Astrocyte (in vitro differentiated cells and primary cell): ENCODE results near the gene ATP2B3. TPM values are rescaled to one million over a fixed set of nuclear protein-coding genes. Genes with fewer than 3 reads are reported as not detected.

Experiments
- DNase-seq: peaks from one replicate; pipeline ENCODE4 v3.0.0-alpha.2; 2010; ENCODE audit warnings: low read depth
- FAIRE-seq: peaks from 2 replicates; lab custom pipeline; 2011; peaks lifted over from hg19 to GRCh38; lab: Jason Lieb, UNC
- H2AFZ ChIP-seq: 2 replicates; pipeline ENCODE4 v1.6.0; 2012; ENCODE audit warnings: low read depth, low read length, inconsistent platforms
- H3K27ac ChIP-seq: 2 replicates; pipeline ENCODE4 v1.5.1; 2011; ENCODE audit warnings: low read depth, low read length, inconsistent platforms
- H3K27me3 ChIP-seq: 2 replicates; pipeline ENCODE4 v1.6.0; 2011; ENCODE audit warnings: low read length, inconsistent platforms; ENCODE audit not compliant: insufficient read depth
- H3K36me3 ChIP-seq: 2 replicates; pipeline ENCODE4 v1.5.1; 2011; ENCODE audit warnings: low read length, inconsistent platforms; ENCODE audit not compliant: insufficient read depth
- H3K4me1 ChIP-seq: 2 replicates; pipeline ENCODE4 v1.5.1; 2011; ENCODE audit warnings: low read length, inconsistent platforms; ENCODE audit not compliant: insufficient read depth
- H3K4me2 ChIP-seq: 2 replicates; pipeline ENCODE4 v1.6.0; 2012; ENCODE audit warnings: low read length, inconsistent platforms
- H3K4me3 ChIP-seq: 2 replicates; pipeline ENCODE4 v1.5.1; 2011; ENCODE audit warnings: low read depth, mild to moderate bottlenecking, low read length, inconsistent platforms; ENCODE audit not compliant: insufficient read depth
- H3K79me2 ChIP-seq: 2 replicates; pipeline ENCODE4 v1.6.0; 2012; ENCODE audit warnings: mild to moderate bottlenecking, low read length, inconsistent platforms; ENCODE audit not compliant: insufficient read depth
- H3K9ac ChIP-seq: 2 replicates; pipeline ENCODE4 v1.6.0; 2012; ENCODE audit warnings: mild to moderate bottlenecking, low read length, inconsistent platforms
- H3K9me3 ChIP-seq: 2 replicates; pipeline ENCODE4 v1.5.1; 2012; ENCODE audit warnings: low read depth, mild to moderate bottlenecking, low read length, inconsistent platforms; ENCODE audit not compliant: insufficient read depth
- H4K20me1 ChIP-seq: 2 replicates; pipeline ENCODE4 v1.6.0; 2012; ENCODE audit warnings: low read length, inconsistent platforms; ENCODE audit not compliant: insufficient read depth
- H3K27ac Mint-ChIP-seq: one replicate; pipeline ENCODE4 v1.8.0; 2021; ENCODE audit warnings: mild to moderate bottlenecking, mixed read lengths; ENCODE audit not compliant: unreplicated experiment
- H3K27me3 Mint-ChIP-seq: one replicate; pipeline ENCODE4 v1.8.0; 2021; ENCODE audit warnings: low read depth, mixed read lengths; ENCODE audit not compliant: unreplicated experiment
- H3K36me3 Mint-ChIP-seq: one replicate; pipeline ENCODE4 v1.8.0; 2021; ENCODE audit warnings: low read depth, mixed read lengths; ENCODE audit not compliant: unreplicated experiment
- H3K4me1 Mint-ChIP-seq: one replicate; pipeline ENCODE4 v1.8.0; 2021; ENCODE audit warnings: low read depth, mixed read lengths; ENCODE audit not compliant: unreplicated experiment
- H3K4me3 Mint-ChIP-seq: one replicate; pipeline ENCODE4 v1.8.0; 2021; ENCODE audit warnings: mild to moderate bottlenecking, moderate library complexity, mixed read lengths; ENCODE audit not compliant: unreplicated experiment
- H3K9me3 Mint-ChIP-seq: one replicate; pipeline ENCODE4 v1.8.0; 2021; ENCODE audit warnings: mild to moderate bottlenecking, mixed read lengths; ENCODE audit not compliant: unreplicated experiment
- EZH2 ChIP-seq: IDR thresholded peaks from 2 replicates; pipeline ENCODE4 v1.6.1; 2012; ENCODE audit warnings: mild to moderate bottlenecking, low read length, inconsistent platforms; ENCODE audit not compliant: insufficient read depth
- total RNA-seq: library from RNA; stranded (reverse); gene quantifications from 2 replicates; pipeline ENCODE4 v1.2.1, GENCODE V29; 2021
- TF ChIP-seq, protein P1 (sequence below): IDR thresholded peaks from 2 replicates; pipeline ENCODE4 v1.5.1; 2011; ENCODE audit warnings: low read depth, mild to moderate bottlenecking, inconsistent platforms, low read length, moderate library complexity; ENCODE audit not compliant: insufficient read depth

ATP2B3 gene
- total RNA-seq, 1 donor from 2014 or later: 0.52 TPM

DNA sequence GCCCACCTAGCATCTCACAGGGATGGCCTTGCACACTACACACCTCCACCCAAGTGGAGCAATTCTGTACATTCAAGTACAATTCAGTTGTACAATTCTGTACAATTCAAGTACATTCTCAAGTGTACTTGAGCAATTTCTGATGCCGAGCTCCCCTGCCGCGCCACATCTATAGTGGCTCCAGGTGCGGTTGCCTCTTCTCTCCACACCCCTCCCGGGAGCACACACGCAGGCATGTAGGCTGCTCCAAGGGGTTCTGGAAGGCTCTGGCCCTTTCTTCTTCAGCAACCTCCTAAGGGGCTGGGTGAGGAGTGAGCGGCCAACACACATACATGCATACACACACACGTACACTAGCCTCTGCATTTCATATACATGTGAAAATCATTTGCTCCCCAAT is 110.7 kb downstream of the ATP2B3 start:
- FAIRE-seq (no peak), DNase-seq (no peak)
- Histone ChIP-seq H3K27ac (no peak overlapping the region), H3K36me3 (no peaks in the 10 kb centered on the region), H3K27me3 (no peaks in the 10 kb centered on the region), H3K4me1 (no peaks in the 10 kb centered on the region), H3K9me3 (no peaks in the 10 kb centered on the region), H3K9ac (no peak overlapping the region), H3K4me2 (no peak overlapping the region), H3K79me2 (no peaks in the 10 kb centered on the region), H2AFZ (no peak overlapping the region), H4K20me1 (no peaks in the 10 kb centered on the region), H3K4me3 (no peak overlapping the region)
- no peak for TF ChIP-seq EZH2
- TF ChIP-seq, protein P1, sequence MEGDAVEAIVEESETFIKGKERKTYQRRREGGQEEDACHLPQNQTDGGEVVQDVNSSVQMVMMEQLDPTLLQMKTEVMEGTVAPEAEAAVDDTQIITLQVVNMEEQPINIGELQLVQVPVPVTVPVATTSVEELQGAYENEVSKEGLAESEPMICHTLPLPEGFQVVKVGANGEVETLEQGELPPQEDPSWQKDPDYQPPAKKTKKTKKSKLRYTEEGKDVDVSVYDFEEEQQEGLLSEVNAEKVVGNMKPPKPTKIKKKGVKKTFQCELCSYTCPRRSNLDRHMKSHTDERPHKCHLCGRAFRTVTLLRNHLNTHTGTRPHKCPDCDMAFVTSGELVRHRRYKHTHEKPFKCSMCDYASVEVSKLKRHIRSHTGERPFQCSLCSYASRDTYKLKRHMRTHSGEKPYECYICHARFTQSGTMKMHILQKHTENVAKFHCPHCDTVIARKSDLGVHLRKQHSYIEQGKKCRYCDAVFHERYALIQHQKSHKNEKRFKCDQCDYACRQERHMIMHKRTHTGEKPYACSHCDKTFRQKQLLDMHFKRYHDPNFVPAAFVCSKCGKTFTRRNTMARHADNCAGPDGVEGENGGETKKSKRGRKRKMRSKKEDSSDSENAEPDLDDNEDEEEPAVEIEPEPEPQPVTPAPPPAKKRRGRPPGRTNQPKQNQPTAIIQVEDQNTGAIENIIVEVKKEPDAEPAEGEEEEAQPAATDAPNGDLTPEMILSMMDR: no peak
- H3K9me3 Mint-ChIP-seq: peaks cover 6% of the 10 kb centered on the region
- no peak overlapping the region for H3K4me3 Mint-ChIP-seq
- H3K27ac Mint-ChIP-seq: no peak overlapping the region
- no peaks in the 10 kb centered on the region for H3K4me1 Mint-ChIP-seq
- H3K36me3 Mint-ChIP-seq: no peaks in the 10 kb centered on the region
- peaks cover 32% of the 10 kb centered on the region for H3K27me3 Mint-ChIP-seq

DNA sequence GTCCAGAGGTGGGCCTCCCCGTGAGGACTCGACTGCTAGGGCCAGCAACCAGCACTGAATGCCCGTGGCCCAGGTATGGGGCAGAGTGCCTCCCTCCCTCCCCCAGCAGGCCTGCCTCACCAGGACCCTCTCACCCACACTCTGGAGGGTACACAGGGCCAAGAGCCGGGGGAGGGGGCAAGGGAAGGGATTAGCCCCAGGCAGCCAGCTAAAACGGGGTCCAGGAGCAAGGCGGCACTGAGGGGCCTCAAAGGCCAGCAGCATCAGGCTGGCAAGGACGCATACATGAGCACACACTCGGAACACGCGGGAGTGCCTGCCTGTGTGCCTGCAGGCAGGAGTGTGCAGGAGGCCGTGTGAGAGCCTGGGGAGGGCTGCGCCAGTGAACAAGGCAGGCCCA is 111.2 kb downstream of the ATP2B3 start:
- Mint-ChIP-seq H3K36me3 (no peaks in the 10 kb centered on the region), H3K4me1 (no peaks in the 10 kb centered on the region), H3K4me3 (no peak overlapping the region), H3K27me3 (peaks cover 30% of the 10 kb centered on the region), H3K27ac (no peak overlapping the region), H3K9me3 (peaks cover 6% of the 10 kb centered on the region)
- H3K36me3 ChIP-seq: no peaks in the 10 kb centered on the region
- DNase-seq (no peak), FAIRE-seq (no peak)
- H3K9ac ChIP-seq: no peak overlapping the region
- no peaks in the 10 kb centered on the region for H3K4me1 ChIP-seq
- H3K27me3 ChIP-seq: no peaks in the 10 kb centered on the region
- H4K20me1 ChIP-seq: no peaks in the 10 kb centered on the region
- H3K4me3 ChIP-seq: no peak overlapping the region
- H3K9me3 ChIP-seq: no peaks in the 10 kb centered on the region
- H3K4me2 ChIP-seq: no peak overlapping the region
- H2AFZ ChIP-seq: no peak overlapping the region
- H3K27ac ChIP-seq: no peak overlapping the region
- TF ChIP-seq, protein P1: no peak
- TF ChIP-seq EZH2: no peak
- H3K79me2 ChIP-seq: no peaks in the 10 kb centered on the region

DNA sequence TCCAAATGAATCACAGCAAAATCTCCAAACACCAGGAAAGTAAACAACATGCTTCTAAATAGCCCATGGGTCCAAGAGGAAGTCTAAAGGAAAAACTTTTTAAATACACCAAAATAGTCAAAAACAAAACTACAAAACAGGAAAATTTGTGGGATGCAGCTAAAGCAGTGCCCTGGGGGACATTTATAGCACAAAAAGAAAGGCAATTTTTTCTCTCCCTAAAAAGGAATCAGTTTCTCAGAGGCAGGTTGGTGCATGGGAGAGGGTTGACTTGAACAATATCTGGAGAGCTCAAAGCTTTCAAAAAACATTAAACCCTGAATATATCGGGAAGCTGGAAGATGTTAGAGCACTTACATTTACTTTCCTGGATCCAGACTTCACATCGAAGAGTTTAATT is 113.9 kb downstream of the ATP2B3 start:
- H4K20me1 ChIP-seq: no peaks in the 10 kb centered on the region
- no peaks in the 10 kb centered on the region for H3K27me3 ChIP-seq
- no peaks in the 10 kb centered on the region for H3K4me1 ChIP-seq
- H3K27ac ChIP-seq: no peak overlapping the region
- no peak overlapping the region for H3K4me2 ChIP-seq
- H3K9me3 ChIP-seq: no peaks in the 10 kb centered on the region
- no peaks in the 10 kb centered on the region for H3K4me1 Mint-ChIP-seq
- H2AFZ ChIP-seq: no peak overlapping the region
- DNase-seq (no peak), FAIRE-seq (peak; percentile 20)
- H3K27ac Mint-ChIP-seq: no peak overlapping the region
- H3K79me2 ChIP-seq: no peaks in the 10 kb centered on the region
- no peaks in the 10 kb centered on the region for H3K36me3 ChIP-seq
- H3K9ac ChIP-seq: no peak overlapping the region
- H3K36me3 Mint-ChIP-seq: no peaks in the 10 kb centered on the region
- TF ChIP-seq EZH2: no peak
- TF ChIP-seq, protein P1: no peak
- H3K9me3 Mint-ChIP-seq: peaks cover 6% of the 10 kb centered on the region
- no peak overlapping the region for H3K4me3 Mint-ChIP-seq
- peaks cover 44% of the 10 kb centered on the region for H3K27me3 Mint-ChIP-seq
- H3K4me3 ChIP-seq: no peak overlapping the region
